IMR-90 (cell line): ENCODE results near the gene CAMTA1. TPM values are rescaled to one million over a fixed set of nuclear protein-coding genes. Genes with fewer than 3 reads are reported as not detected.

Source experiments
- ATAC-seq: fragments of 200-7000 bp; cut with Tn5 transposase; 2 replicates; pipeline ENCODE4 v1.9.1; 2020; ENCODE audit warnings: low read depth, mild to moderate bottlenecking, moderate library complexity
- BruUV-seq: library from RNA; stranded (reverse); fragments of 400-500 nt; replicated peaks from 2 replicates; lab custom pipeline; 2021; lab: Mats Ljungman, UMichigan
- CTCF ChIA-PET: fragments of 300-600 bp; formaldehyde crosslinking; extraction: SDS; loops from one replicate; lab custom pipeline; 2021; ENCODE audit warnings: antibody characterized with exemption; lab: Yijun Ruan, JAX
- POLR2A ChIA-PET: fragments of 300-600 bp; sonication (Branson Sonifier 250); formaldehyde crosslinking; loops from one replicate; lab custom pipeline; 2022; ENCODE audit warnings: antibody characterized with exemption; ENCODE audit not compliant: unreplicated experiment; lab: Charles Lee
- DNase-seq: peaks from one replicate; pipeline ENCODE4 v3.0.0; 2013
- H2AFZ ChIP-seq: replicated peaks from 2 replicates; pipeline ENCODE3; 2013; ENCODE audit warnings: low read length, mild to moderate bottlenecking; ENCODE audit not compliant: poor library complexity
- H2AK5ac ChIP-seq: 2 replicates; pipeline ENCODE4 v1.6.1; 2013; ENCODE audit warnings: low read depth, low read length, inconsistent platforms
- H2AK9ac ChIP-seq: replicated peaks from 2 replicates; pipeline ENCODE3; 2013; ENCODE audit warnings: mild to moderate bottlenecking, low read depth, low read length, moderate library complexity; ENCODE audit not compliant: poor library complexity
- H2BK120ac ChIP-seq: 2 replicates; pipeline ENCODE4 v1.6.1; 2013; ENCODE audit warnings: low read depth, low read length, inconsistent platforms
- H2BK15ac ChIP-seq: 3 replicates; pipeline ENCODE4 v1.6.1; 2013; ENCODE audit warnings: low read depth, low read length, inconsistent platforms
- H2BK20ac ChIP-seq: 2 replicates; pipeline ENCODE4 v1.6.1; 2013; ENCODE audit warnings: low read depth, mild to moderate bottlenecking, inconsistent platforms, low read length, moderate library complexity
- H2BK5ac ChIP-seq: 2 replicates; pipeline ENCODE4 v1.6.1; 2013; ENCODE audit warnings: mild to moderate bottlenecking, low read depth, low read length, inconsistent platforms; ENCODE audit not compliant: poor library complexity, severe bottlenecking
- H3K14ac ChIP-seq: replicated peaks from 2 replicates; pipeline ENCODE4 v1.6.1; 2013; ENCODE audit warnings: low read depth, low read length, inconsistent platforms
- H3K18ac ChIP-seq: 2 replicates; pipeline ENCODE4 v1.6.1; 2013; ENCODE audit warnings: low read depth, low read length, control low read depth
- H3K23ac ChIP-seq: 2 replicates; pipeline ENCODE4 v1.6.1; 2013; ENCODE audit warnings: low read depth, low read length, inconsistent platforms
- H3K27ac ChIP-seq: 2 replicates; pipeline ENCODE4 v1.5.1; 2013; ENCODE audit warnings: mild to moderate bottlenecking, control low read depth, low read length; ENCODE audit not compliant: insufficient read depth
- H3K27me3 ChIP-seq: 2 replicates; pipeline ENCODE4 v1.6.1; 2013; ENCODE audit warnings: low read length; ENCODE audit not compliant: control insufficient read depth, insufficient read depth
- H3K36me3 ChIP-seq: 2 replicates; pipeline ENCODE4 v1.6.1; 2013; ENCODE audit warnings: low read length, mixed read lengths; ENCODE audit not compliant: control insufficient read depth, insufficient read depth
- H3K4ac ChIP-seq: 2 replicates; pipeline ENCODE4 v1.6.1; 2013; ENCODE audit warnings: low read depth, low read length, inconsistent platforms
- H3K4me1 ChIP-seq: 2 replicates; pipeline ENCODE4 v1.6.1; 2013; ENCODE audit warnings: low read length, mixed read lengths; ENCODE audit not compliant: control insufficient read depth, insufficient read depth
- H3K4me2 ChIP-seq: 2 replicates; pipeline ENCODE4 v1.6.1; 2013; ENCODE audit warnings: low read depth, mild to moderate bottlenecking, control low read depth, low read length, moderate library complexity
- H3K4me3 ChIP-seq: 2 replicates; pipeline ENCODE4 v1.5.1; 2013; ENCODE audit warnings: low read depth, mild to moderate bottlenecking, control low read depth, low read length, moderate library complexity; ENCODE audit not compliant: insufficient read depth
- H3K56ac ChIP-seq: 2 replicates; pipeline ENCODE4 v1.6.1; 2013; ENCODE audit warnings: low read length, inconsistent platforms; ENCODE audit not compliant: insufficient read depth; ENCODE audit errors: extremely low read depth
- H3K79me1 ChIP-seq, 2 experiments: 2 replicates each; pipeline ENCODE4 v1.6.1; 2013; ENCODE audit warnings: low read length in 2 of 2, inconsistent platforms in 1 of 2, low read depth in 1 of 2
- H3K9ac ChIP-seq: 2 replicates; pipeline ENCODE4 v1.6.1; 2013; ENCODE audit warnings: low read depth, low read length, control low read depth
- H3K9me1 ChIP-seq: 2 replicates; pipeline ENCODE4 v1.6.1; 2013; ENCODE audit warnings: low read length, inconsistent platforms; ENCODE audit not compliant: insufficient read depth
- H3K9me3 ChIP-seq: 2 replicates; pipeline ENCODE4 v1.6.1; 2013; ENCODE audit warnings: low read length; ENCODE audit not compliant: control insufficient read depth, insufficient read depth
- H4K20me1 ChIP-seq: 2 replicates; pipeline ENCODE4 v1.6.1; 2013; ENCODE audit warnings: low read length, inconsistent platforms; ENCODE audit not compliant: insufficient read depth
- H4K5ac ChIP-seq: 2 replicates; pipeline ENCODE4 v1.6.1; 2013; ENCODE audit warnings: mild to moderate bottlenecking, low read depth, low read length, control low read depth
- H4K8ac ChIP-seq, 2 experiments: 2 replicates each; pipeline ENCODE4 v1.6.1; 2013; ENCODE audit warnings: low read depth in 2 of 2, low read length in 2 of 2, control low read depth in 1 of 2, inconsistent platforms in 1 of 2
- H4K91ac ChIP-seq: 2 replicates; pipeline ENCODE4 v1.6.1; 2013; ENCODE audit warnings: low read depth, low read length, inconsistent platforms; ENCODE audit not compliant: insufficient read depth
- BHLHE40 ChIP-seq: fragments of 150-350 bp; IDR thresholded peaks from 2 replicates; pipeline ENCODE4 v1.6.1; 2016; ENCODE audit warnings: mild to moderate bottlenecking, low read depth, low read length
- CEBPB ChIP-seq: IDR thresholded peaks from 2 replicates; pipeline ENCODE4 v1.6.1; 2012; ENCODE audit warnings: low read depth, low read length, improper control_type of control experiment
- CHD1 ChIP-seq: IDR thresholded peaks from 2 replicates; pipeline ENCODE4 v1.6.1; 2012; ENCODE audit warnings: low read depth, low read length, improper control_type of control experiment
- FOS ChIP-seq: fragments of 150-350 bp; IDR thresholded peaks from 2 replicates; pipeline ENCODE4 v1.6.1; 2016; ENCODE audit warnings: low read depth, low read length
- MAFK ChIP-seq: IDR thresholded peaks from 2 replicates; pipeline ENCODE4 v1.6.1; 2012; ENCODE audit warnings: low read depth, low read length, improper control_type of control experiment
- MAZ ChIP-seq: IDR thresholded peaks from 2 replicates; pipeline ENCODE4 v1.6.1; 2012; ENCODE audit warnings: low read depth, mild to moderate bottlenecking, low read length, improper control_type of control experiment, moderate library complexity, borderline replicate concordance
- MXI1 ChIP-seq: IDR thresholded peaks from 2 replicates; pipeline ENCODE4 v1.6.1; 2012; ENCODE audit warnings: low read depth, mild to moderate bottlenecking, low read length, moderate library complexity, borderline replicate concordance
- NFE2L2 ChIP-seq: fragments of 150-350 bp; IDR thresholded peaks from 2 replicates; pipeline ENCODE4 v1.6.1; 2016; ENCODE audit warnings: low read depth, mild to moderate bottlenecking, low read length
- POLR2A ChIP-seq: IDR thresholded peaks from 2 replicates; pipeline ENCODE4 v1.6.1; 2012; ENCODE audit warnings: mild to moderate bottlenecking, low read depth, low read length
- RAD21 ChIP-seq: IDR thresholded peaks from 2 replicates; pipeline ENCODE4 v1.6.1; 2012; ENCODE audit warnings: low read length, improper control_type of control experiment
- SMC3 ChIP-seq: fragments of 150-350 bp; IDR thresholded peaks from 2 replicates; pipeline ENCODE4 v1.6.1; 2016; ENCODE audit warnings: low read depth, mild to moderate bottlenecking, antibody characterized with exemption, low read length, moderate library complexity
- WGBS, 2 experiments: methylation state at CpG; one replicate each; pipeline versions ENCODE4 v1.1.5 to v1.1.7; 2013; ENCODE audit warnings: missing lambda C conversion rate in 2 of 2; ENCODE audit not compliant: insufficient read length in 1 of 2; ENCODE audit errors: extremely low coverage in 2 of 2; 5-methylcytosine and 5-hydroxymethylcytosine counted together
- dilution Hi-C: fragments of 300-500 bp; cut with HindIII; formaldehyde crosslinking; loops from one replicate; pipeline ENCODE4 v1.14.3; 2018; ENCODE audit warnings: low sequenced_read_pairs; ENCODE audit not compliant: unreplicated experiment
- in situ Hi-C: fragments of 300-500 bp; cut with MboI; formaldehyde crosslinking; loops from 3 replicates; pipeline ENCODE4 v1.14.3; 2019; ENCODE audit warnings: low sequenced_read_pairs, inconsistent platforms, mixed read lengths
- intact Hi-C: fragments of 100-400 bp; cut with micrococcal nuclease; formaldehyde crosslinking; loops from 2 replicates; pipeline ENCODE4 v1.10.0; 2022
- polyA plus RNA-seq, 3 experiments: library from polyadenylated mRNA; depleted of rRNA; stranded (reverse); fragments of >200 nt; gene quantifications; 2 replicates each; pipeline ENCODE4 v1.2.3, GENCODE V29; 2012; ENCODE audit warnings: low replicate concordance in 1 of 3
- total RNA-seq: library from RNA; depleted of rRNA; stranded (reverse); fragments of >200 nt; gene quantifications from 2 replicates; pipeline ENCODE4 v1.2.3, GENCODE V29; 2012
- TF ChIP-seq, protein P1 (sequence below): conservative IDR thresholded peaks from 2 replicates; pipeline ENCODE4 v1.5.1; 2012; ENCODE audit warnings: mild to moderate bottlenecking, low read depth, low read length, improper control_type of control experiment
- TF ChIP-seq, protein P2 (sequence below): fragments of 150-350 bp; IDR thresholded peaks from 2 replicates; pipeline ENCODE4 v1.6.1; 2016; ENCODE audit warnings: low read depth, mild to moderate bottlenecking, low read length, moderate library complexity, borderline replicate concordance
- TF ChIP-seq, protein P3 (sequence below): fragments of 150-350 bp; IDR thresholded peaks from 2 replicates; pipeline ENCODE4 v1.6.1; 2017; ENCODE audit warnings: mild to moderate bottlenecking, antibody characterized with exemption, low read length, low read depth

Gene CAMTA1
- total and polyA plus RNA-seq, 2 of the 4 experiments (the other 2 are of a cell fraction): 35.5 to 74.3 TPM

DNA sequence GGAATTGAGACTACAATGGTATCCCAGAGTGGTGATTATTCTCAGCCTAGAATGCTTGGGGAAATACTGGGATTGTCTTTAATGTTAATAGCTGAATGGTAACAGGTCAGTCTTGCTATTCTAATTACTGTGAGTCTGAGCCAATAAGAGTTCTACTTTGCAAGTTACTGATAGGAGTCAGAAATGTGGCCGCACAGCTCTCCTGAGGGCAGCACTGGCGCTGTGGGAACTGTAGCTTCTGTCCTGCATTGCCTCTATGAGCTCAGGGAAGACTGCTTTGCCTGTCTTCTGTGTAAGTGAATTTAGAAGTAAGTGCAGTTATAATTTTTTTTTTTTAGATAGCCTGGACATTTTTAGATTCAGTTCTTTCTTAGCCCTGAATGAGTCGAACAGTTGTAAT lies 975.8 kb downstream of the CAMTA1 start:
- Histone ChIP-seq H3K9me3 (no peaks in the 10 kb centered on the region), H2BK120ac (no peak overlapping the region), H2BK20ac (no peak overlapping the region), H3K23ac (no peak overlapping the region), H3K79me1 (no peaks in the 10 kb centered on the region), H4K20me1 (no peaks in the 10 kb centered on the region), H3K4ac (no peak overlapping the region), H3K14ac (no peak overlapping the region), H2AFZ (no peak overlapping the region), H3K18ac (no peak overlapping the region), H2BK5ac (no peak overlapping the region), H4K91ac (no peak overlapping the region), H3K9me1 (no peaks in the 10 kb centered on the region), H3K9ac (no peak overlapping the region), H3K4me3 (no peak overlapping the region), H2AK5ac (no peak overlapping the region), H3K27me3 (peaks cover 10% of the 10 kb centered on the region), H2BK15ac (no peak overlapping the region), H3K4me2 (no peak overlapping the region), H4K8ac (no peak overlapping the region), H4K5ac (no peak overlapping the region), H3K36me3 (no peaks in the 10 kb centered on the region), H2AK9ac (no peak overlapping the region), H3K4me1 (no peaks in the 10 kb centered on the region), H3K56ac (no peak overlapping the region), H3K27ac (no peak overlapping the region)
- intact Hi-C loops (no loop called here), dilution Hi-C loops (no loop called here), in situ Hi-C loops (no loop called here)
- DNase-seq (no peak), ATAC-seq (no peak)
- POLR2A ChIA-PET: no interaction called here
- no TSS peak for BruUV-seq
- 100% methylated on average over 1 of the region's 3 CpGs; no CpG with 5 or more reads in 1 of the 2 experiments for WGBS, 2 experiments
- TF ChIP-seq, protein P1, sequence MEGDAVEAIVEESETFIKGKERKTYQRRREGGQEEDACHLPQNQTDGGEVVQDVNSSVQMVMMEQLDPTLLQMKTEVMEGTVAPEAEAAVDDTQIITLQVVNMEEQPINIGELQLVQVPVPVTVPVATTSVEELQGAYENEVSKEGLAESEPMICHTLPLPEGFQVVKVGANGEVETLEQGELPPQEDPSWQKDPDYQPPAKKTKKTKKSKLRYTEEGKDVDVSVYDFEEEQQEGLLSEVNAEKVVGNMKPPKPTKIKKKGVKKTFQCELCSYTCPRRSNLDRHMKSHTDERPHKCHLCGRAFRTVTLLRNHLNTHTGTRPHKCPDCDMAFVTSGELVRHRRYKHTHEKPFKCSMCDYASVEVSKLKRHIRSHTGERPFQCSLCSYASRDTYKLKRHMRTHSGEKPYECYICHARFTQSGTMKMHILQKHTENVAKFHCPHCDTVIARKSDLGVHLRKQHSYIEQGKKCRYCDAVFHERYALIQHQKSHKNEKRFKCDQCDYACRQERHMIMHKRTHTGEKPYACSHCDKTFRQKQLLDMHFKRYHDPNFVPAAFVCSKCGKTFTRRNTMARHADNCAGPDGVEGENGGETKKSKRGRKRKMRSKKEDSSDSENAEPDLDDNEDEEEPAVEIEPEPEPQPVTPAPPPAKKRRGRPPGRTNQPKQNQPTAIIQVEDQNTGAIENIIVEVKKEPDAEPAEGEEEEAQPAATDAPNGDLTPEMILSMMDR: no peak
- TF ChIP-seq MAZ (no peak), BHLHE40 (no peak), MXI1 (no peak), CHD1 (no peak), NFE2L2 (no peak), CEBPB (no peak), SMC3 (no peak), FOS (no peak), MAFK (no peak), POLR2A (no peak), RAD21 (no peak)
- TF ChIP-seq, protein P2, sequence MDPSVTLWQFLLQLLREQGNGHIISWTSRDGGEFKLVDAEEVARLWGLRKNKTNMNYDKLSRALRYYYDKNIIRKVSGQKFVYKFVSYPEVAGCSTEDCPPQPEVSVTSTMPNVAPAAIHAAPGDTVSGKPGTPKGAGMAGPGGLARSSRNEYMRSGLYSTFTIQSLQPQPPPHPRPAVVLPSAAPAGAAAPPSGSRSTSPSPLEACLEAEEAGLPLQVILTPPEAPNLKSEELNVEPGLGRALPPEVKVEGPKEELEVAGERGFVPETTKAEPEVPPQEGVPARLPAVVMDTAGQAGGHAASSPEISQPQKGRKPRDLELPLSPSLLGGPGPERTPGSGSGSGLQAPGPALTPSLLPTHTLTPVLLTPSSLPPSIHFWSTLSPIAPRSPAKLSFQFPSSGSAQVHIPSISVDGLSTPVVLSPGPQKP: no peak
- TF ChIP-seq, protein P3, sequence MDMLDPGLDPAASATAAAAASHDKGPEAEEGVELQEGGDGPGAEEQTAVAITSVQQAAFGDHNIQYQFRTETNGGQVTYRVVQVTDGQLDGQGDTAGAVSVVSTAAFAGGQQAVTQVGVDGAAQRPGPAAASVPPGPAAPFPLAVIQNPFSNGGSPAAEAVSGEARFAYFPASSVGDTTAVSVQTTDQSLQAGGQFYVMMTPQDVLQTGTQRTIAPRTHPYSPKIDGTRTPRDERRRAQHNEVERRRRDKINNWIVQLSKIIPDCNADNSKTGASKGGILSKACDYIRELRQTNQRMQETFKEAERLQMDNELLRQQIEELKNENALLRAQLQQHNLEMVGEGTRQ: no peak
- CTCF ChIA-PET: interaction anchor here (0.7 to 1.3 kb wide), 3 partner anchors 9 to 92 kb away, joined by 3 to 4 read pairs (median 3); no protein-coding TSS in a partner anchor
